MCF 10A (cell line): ENCODE data around the gene MT1HL1. TPM values are rescaled to one million over a fixed set of nuclear protein-coding genes. Genes with fewer than 3 reads are reported as not detected.

ENCODE experiments used
- Bru-seq: library from RNA; stranded (reverse); fragments of 400-500 nt; gene quantifications from one replicate; lab custom pipeline; 2021; lab: Mats Ljungman, UMichigan
- BruChase-seq, 2 experiments: library from RNA; stranded (reverse); fragments of 400-500 nt; gene quantifications; one replicate each; lab custom pipeline; 2021; lab: Mats Ljungman, UMichigan
- BruUV-seq: library from RNA; stranded (reverse); fragments of 400-500 nt; replicated peaks from 2 replicates; lab custom pipeline; 2021; lab: Mats Ljungman, UMichigan
- CTCF ChIA-PET: fragments of 300-600 bp; sonication (Branson Sonifier 250); formaldehyde crosslinking; extraction: SDS; loops from one replicate; lab custom pipeline; 2021; ENCODE audit warnings: antibody characterized with exemption, inconsistent platforms; lab: Yijun Ruan, JAX
- POLR2A ChIA-PET: fragments of 300-600, 350-650 bp; sonication (Branson Sonifier 250); formaldehyde crosslinking; extraction: SDS; loops from one replicate; lab custom pipeline; 2020; ENCODE audit warnings: antibody characterized with exemption, inconsistent platforms; lab: Yijun Ruan, JAX
- DNase-seq: peaks from one replicate; pipeline ENCODE4 v3.0.0-alpha.2; 2018; ENCODE audit not compliant: unreplicated experiment
- H3K27ac Mint-ChIP-seq: one replicate; pipeline ENCODE4 v1.8.0; 2022; ENCODE audit warnings: mild to moderate bottlenecking, low read depth, mixed read lengths; ENCODE audit not compliant: unreplicated experiment
- H3K27me3 Mint-ChIP-seq: one replicate; pipeline ENCODE4 v1.8.0; 2022; ENCODE audit warnings: mixed read lengths; ENCODE audit not compliant: insufficient read depth, unreplicated experiment
- H3K36me3 Mint-ChIP-seq: one replicate; pipeline ENCODE4 v1.8.0; 2022; ENCODE audit warnings: mild to moderate bottlenecking, moderate library complexity, mixed read lengths; ENCODE audit not compliant: insufficient read depth, unreplicated experiment
- H3K4me1 Mint-ChIP-seq: one replicate; pipeline ENCODE4 v1.8.0; 2022; ENCODE audit warnings: mixed read lengths; ENCODE audit not compliant: insufficient read depth, unreplicated experiment
- H3K4me3 Mint-ChIP-seq: one replicate; pipeline ENCODE4 v1.8.0; 2022; ENCODE audit warnings: mild to moderate bottlenecking, moderate library complexity, mixed read lengths; ENCODE audit not compliant: unreplicated experiment
- H3K9me3 Mint-ChIP-seq: one replicate; pipeline ENCODE4 v1.8.0; 2022; ENCODE audit warnings: mixed read lengths; ENCODE audit not compliant: unreplicated experiment
- intact Hi-C: fragments of 100-400 bp; cut with micrococcal nuclease; formaldehyde crosslinking; loops from 2 replicates; pipeline ENCODE4 v1.14.1; 2022
- long read RNA-seq: library from polyadenylated mRNA; stranded (forward); transcript quantifications from one replicate; pipeline ENCODE4 v2.0.0, GENCODE V29; 2022
- total RNA-seq: library from RNA; stranded (reverse); gene quantifications from 2 replicates; pipeline ENCODE4 v1.2.3, GENCODE V29; 2022
- TF ChIP-seq, protein P1 (sequence below): fragments of 200-600 bp; IDR thresholded peaks from one replicate; pipeline ENCODE4 v1.8.0; 2022; ENCODE audit warnings: antibody characterized with exemption, mild to moderate bottlenecking; ENCODE audit not compliant: unreplicated experiment

MT1HL1 gene
- total RNA-seq (not detected in 2 replicates), Bru-seq, nascent RNA (not detected), BruChase-seq, experiment 1, labeled RNA remaining after a 6-hour chase (not detected), BruChase-seq, experiment 2, labeled RNA remaining after a 2-hour chase (not detected)
- long read RNA-seq, result 0 reads

DNA sequence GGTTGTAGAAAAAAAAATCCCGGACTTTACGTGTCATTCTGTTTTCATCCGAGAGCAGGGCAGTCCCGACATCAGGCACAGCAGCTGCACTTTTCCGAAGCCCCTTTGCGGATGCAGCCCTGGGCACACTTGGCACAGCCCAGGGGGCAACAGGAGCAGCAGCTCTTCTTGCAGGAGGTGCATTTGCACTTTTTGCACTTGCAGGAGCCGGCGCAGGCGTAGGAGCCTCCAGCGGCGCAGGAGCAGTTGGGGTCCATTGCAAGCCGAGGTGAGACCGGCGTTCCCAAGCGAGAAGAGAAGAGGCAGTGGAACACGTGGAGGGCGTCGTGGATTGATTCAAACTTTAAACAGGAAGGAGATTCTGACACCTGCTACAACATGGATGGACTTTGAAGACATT lies at the start of gene MT1HL1:
TSS of gene MT1HL1 (minus strand) at position 326 of the 400 bp plus-strand sequence. CDS start at position 257, 69 bp downstream.
- no peak for DNase-seq
- intact Hi-C loops, result no loop called here
- no peaks in the 10 kb centered on the region for H3K36me3 Mint-ChIP-seq
- peaks cover 45% of the 10 kb centered on the region for H3K27me3 Mint-ChIP-seq
- ChIA-PET POLR2A (no interaction called here), CTCF (no interaction called here)
- BruUV-seq, result no TSS peak
- no peaks in the 10 kb centered on the region for H3K9me3 Mint-ChIP-seq
- TF ChIP-seq, protein P1, sequence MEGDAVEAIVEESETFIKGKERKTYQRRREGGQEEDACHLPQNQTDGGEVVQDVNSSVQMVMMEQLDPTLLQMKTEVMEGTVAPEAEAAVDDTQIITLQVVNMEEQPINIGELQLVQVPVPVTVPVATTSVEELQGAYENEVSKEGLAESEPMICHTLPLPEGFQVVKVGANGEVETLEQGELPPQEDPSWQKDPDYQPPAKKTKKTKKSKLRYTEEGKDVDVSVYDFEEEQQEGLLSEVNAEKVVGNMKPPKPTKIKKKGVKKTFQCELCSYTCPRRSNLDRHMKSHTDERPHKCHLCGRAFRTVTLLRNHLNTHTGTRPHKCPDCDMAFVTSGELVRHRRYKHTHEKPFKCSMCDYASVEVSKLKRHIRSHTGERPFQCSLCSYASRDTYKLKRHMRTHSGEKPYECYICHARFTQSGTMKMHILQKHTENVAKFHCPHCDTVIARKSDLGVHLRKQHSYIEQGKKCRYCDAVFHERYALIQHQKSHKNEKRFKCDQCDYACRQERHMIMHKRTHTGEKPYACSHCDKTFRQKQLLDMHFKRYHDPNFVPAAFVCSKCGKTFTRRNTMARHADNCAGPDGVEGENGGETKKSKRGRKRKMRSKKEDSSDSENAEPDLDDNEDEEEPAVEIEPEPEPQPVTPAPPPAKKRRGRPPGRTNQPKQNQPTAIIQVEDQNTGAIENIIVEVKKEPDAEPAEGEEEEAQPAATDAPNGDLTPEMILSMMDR, result no peak
- H3K4me1 Mint-ChIP-seq, result no peaks in the 10 kb centered on the region
- H3K27ac Mint-ChIP-seq, result no peak within 1 kb of the TSS
- H3K4me3 Mint-ChIP-seq, result no peak within 1 kb of the TSS

DNA sequence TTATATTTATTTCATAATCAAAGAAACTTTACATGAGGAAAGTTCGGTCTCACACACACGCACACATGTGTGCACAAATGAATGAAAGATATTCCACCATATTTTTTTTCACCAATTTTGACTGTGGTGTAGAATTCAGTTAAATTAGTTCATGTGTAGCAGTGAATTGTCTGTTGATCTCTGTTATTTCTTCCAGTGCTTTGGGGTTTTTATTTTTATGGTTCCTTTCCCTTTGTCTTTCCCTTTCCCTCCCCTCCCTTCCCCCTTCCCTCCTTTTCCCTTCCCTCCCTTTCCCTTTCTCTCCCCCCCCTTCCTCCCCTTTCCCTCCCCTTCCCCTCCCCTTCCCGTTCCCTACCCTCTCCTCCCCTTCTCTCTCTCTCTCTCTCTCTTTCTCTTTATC lies 46.7 kb upstream of the MT1HL1 start:
- CTCF ChIA-PET, result no interaction called here
- Mint-ChIP-seq H3K27me3 (peaks cover 43% of the 10 kb centered on the region), H3K4me1 (no peaks in the 10 kb centered on the region), H3K27ac (no peak overlapping the region), H3K4me3 (no peak overlapping the region), H3K36me3 (peaks cover 6% of the 10 kb centered on the region), H3K9me3 (no peaks in the 10 kb centered on the region)
- TF ChIP-seq, protein P1, result no peak
- POLR2A ChIA-PET, result no interaction called here
- BruUV-seq, result no TSS peak
- intact Hi-C loops, result no loop called here
- DNase-seq, result no peak

DNA sequence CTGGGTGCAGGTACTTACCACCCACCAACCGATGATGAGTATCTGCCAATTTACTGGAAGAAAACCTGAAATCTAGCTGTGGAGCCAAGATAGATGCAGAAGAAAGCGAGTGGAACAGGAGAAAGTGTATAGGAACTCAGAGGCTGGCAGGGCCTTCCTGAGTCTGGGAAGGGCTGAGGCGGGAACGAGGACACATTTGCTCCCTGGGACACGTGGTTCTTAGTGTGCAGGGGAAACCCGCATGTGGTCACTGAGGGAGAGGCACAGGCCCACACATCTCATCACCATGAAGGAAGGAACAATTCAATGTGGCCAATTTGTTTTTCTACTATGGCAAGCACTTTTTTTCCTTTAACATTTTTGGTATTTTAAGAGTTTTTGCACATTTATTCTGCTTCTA lies 45.9 kb upstream of the MT1HL1 start:
- Mint-ChIP-seq H3K9me3 (no peaks in the 10 kb centered on the region), H3K27me3 (peaks cover 36% of the 10 kb centered on the region), H3K4me3 (no peak overlapping the region), H3K36me3 (peaks cover 2% of the 10 kb centered on the region), H3K27ac (no peak overlapping the region), H3K4me1 (no peaks in the 10 kb centered on the region)
- POLR2A ChIA-PET, result no interaction called here
- intact Hi-C loops, result no loop called here
- TF ChIP-seq, protein P1, result no peak
- no peak for DNase-seq
- CTCF ChIA-PET, result no interaction called here
- no TSS peak for BruUV-seq

DNA sequence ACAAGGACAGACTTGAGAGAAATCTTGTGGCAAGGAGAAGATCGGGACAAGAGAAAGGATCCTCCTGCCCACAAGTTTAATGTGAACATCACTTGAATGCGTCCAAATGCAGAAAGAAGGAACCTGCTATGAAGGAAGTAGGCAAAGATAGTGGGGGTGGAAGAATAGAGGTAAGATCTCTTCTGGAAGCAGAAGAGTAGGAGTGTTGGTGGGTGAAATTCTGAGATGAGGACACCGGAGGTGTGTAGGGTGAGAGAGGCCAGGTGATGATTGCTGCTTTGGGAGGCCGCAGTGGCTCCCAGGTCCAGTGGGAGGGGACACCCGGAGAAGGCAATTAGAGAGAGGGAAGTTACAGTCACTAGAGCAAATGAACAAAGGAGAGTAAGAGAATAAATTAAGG lies 44.6 kb upstream of the MT1HL1 start:
- ChIA-PET POLR2A (no interaction called here), CTCF (no interaction called here)
- TF ChIP-seq, protein P1, result no peak
- Mint-ChIP-seq H3K4me3 (no peak overlapping the region), H3K36me3 (no peaks in the 10 kb centered on the region), H3K4me1 (no peaks in the 10 kb centered on the region), H3K27ac (no peak overlapping the region), H3K27me3 (peaks cover 22% of the 10 kb centered on the region), H3K9me3 (no peaks in the 10 kb centered on the region)
- DNase-seq, result no peak
- BruUV-seq, result no TSS peak
- intact Hi-C loops, result no loop called here
